HG03280 (cell line): ENCODE results near the gene ABCC1.
"Not testable (repeated sequence)": the region's sequence is repeated elsewhere in the genome, so short reads cannot be mapped to it uniquely, and the experiment has no call there.

Experiments used
- ATAC-seq: cut with Tn5 transposase; IDR thresholded peaks from one replicate; pipeline ENCODE4 v1.9.1; 2021; ENCODE audit warnings: mild to moderate bottlenecking, moderate library complexity; ENCODE audit not compliant: unreplicated experiment

Gene ABCC1

GRCh38 chr16:15966420-15966819 lies 17.0 kb downstream of the ABCC1 start:
- ATAC-seq, result no peak

GRCh38 chr16:15966836-15967546 lies 17.6 kb downstream of the ABCC1 start:
- no peak for ATAC-seq

DNA sequence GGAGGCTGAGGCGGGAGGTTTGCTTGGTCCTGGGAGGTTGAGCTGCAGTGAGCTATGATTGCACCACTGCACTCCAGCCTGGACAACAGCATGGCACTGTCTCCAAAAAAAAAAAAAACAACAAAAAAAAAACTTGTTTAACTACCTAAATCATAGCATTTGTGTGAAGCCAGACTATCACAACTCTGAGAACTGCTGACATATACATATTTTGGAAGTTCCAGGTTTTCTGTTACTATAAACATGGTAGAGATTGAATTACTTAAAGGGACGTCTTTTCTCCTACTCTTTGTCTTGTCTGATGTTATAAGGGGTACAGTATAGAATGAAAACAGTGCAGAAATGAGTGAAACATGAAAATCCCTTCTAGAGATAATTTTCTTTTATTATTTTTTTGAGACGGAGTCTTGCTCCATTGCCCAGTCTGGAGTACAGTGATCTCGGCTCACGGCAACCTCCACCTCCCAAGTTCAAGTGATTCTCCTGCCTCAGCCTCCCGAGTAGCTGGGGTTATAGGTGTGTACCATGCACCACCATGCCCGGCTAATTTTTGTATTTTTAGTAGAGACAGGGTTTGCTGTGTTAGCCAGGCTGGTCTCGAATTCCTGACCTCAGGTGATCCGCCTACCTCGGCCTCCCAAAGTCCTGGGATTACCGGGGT lies 18.4 kb downstream of the ABCC1 start:
- ATAC-seq, result no peak

GRCh38 chr16:15970202-15970601 lies 20.8 kb downstream of the ABCC1 start:
- ATAC-seq, result no peak

GRCh38 chr16:15970743-15971439 lies 21.5 kb downstream of the ABCC1 start:
- ATAC-seq, result no peak

- ATAC-seq, result no peak
Measured at GRCh38 chr16:15971440-15971815, 22.0 kb downstream of the ABCC1 start.

GRCh38 chr16:15972046-15972868 lies 22.8 kb downstream of the ABCC1 start:
- no peak for ATAC-seq

DNA sequence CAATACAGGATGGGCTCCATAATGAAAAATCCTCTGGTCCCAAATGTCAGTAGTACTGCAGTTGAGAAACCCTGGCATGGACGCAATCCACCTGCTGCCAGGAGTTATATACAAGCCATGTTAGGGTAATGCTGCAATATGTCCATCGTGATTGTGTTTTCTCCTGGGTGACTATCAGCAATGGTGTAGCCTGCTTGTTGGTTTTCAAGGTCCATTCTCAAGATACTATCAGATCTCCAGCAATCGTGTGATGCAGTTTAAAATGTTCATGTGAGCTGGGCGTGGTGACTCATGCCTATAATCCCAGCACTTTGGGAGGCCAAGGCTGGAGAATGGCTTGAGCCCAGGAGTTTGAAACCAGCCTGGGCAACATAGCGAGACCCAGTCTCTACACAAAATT lies 24.0 kb downstream of the ABCC1 start:
- no peak for ATAC-seq

GRCh38 chr16:15974057-15974456 lies 24.6 kb downstream of the ABCC1 start:
- ATAC-seq, result no peak

DNA sequence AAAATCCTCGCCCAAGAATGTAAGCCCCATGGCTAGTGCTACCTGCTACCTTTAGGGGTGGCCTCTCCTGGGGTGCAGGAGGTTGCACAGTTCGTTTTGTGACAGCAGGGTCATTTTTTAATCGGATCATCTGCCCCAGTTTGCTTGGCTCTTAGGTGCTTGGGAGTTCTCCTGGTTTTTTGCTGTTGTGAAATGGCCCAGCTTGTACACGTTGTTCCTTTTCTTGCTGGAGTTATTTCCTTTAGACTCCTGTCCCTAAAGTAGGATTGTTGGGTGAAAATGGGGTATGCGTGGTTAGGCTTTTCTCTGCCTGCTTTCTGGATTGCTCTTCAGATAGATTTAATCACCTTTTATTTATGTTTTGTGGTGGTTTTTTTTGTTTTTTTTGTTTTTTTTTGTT lies 25.8 kb downstream of the ABCC1 start:
- ATAC-seq, result no peak

DNA sequence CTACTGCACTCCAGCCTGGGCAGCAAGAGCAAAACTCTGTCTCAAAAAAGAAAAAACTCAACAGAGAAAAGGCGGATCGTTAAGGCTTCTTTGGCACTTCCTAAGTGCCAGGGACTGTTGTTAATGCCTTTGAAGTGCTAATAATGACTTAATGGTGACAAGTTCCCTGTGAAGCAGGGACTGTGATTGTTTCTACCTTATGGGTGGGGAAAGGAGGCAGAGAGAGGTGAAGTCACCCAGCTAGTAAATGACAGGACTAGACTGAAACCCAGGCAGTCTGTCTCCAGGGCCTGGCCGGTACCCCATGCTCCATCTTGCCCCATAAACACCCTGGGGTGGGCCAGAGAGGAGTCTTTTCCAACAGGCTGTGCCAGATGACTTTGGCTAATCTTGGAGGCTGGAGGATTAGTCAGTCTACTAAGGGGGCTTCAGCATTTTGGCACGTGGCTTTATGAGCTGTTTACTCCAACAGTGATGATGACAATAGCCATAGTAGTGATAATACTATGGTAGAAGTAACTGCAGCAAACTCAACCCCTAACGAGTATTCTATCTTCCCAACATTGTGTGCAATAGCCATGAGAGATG lies 26.9 kb downstream of the ABCC1 start:
- ATAC-seq, result no peak

DNA sequence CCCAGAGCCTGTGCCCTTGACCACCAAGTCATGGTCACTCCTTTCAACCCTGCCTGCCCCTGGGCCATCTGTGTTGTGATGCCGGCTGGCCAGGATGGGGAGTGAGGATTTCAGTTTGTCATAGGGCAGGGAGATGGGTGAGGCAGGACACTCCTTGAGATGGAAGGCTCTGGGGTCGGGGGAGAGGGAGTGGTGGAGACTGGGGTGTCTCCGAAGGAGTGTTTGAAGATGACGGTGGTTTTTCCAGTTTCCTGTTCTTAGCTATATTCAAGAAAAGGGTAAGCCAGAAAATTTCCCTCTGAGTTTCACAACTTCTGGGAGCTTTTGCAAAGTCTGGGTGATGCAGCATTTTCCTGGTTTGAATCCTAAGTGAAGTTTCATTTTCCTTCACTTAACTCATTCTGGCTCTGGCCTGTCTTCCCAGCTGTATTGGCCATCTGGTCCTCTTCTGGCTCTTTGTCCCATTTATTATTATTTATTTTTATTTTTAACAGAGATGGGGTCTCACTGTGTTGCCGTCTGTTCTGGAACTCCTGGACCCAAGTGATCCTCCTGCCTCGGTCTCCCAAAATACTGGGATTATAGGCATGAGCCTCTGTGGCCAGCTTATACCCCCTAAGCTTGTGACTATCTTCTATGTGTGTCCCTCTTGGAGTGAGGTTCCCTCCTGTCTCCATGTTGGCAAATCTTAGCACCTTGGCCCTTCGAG lies 27.7 kb downstream of the ABCC1 start:
- no peak for ATAC-seq

DNA sequence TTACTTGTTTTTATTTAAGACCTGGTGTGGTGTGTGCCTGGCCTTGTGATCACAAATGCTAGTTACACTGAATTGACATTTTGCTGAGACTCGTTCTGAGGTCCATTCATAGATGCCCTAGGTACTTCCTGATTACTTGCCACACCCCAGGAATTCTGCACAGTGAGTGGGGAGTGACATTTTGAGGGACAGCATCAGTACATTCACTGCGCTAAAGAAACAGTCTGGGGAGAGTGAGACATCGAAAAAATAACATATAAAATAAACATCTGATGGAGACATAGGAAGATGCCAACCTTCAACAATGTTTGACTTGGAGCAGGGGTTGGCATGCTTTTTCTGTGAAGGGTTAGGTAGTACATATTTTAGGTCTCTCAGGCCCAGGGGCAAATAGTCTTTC lies 30.4 kb downstream of the ABCC1 start:
- no peak for ATAC-seq

GRCh38 chr16:15980329-15980728 lies 30.9 kb downstream of the ABCC1 start:
- ATAC-seq, result no peak

DNA sequence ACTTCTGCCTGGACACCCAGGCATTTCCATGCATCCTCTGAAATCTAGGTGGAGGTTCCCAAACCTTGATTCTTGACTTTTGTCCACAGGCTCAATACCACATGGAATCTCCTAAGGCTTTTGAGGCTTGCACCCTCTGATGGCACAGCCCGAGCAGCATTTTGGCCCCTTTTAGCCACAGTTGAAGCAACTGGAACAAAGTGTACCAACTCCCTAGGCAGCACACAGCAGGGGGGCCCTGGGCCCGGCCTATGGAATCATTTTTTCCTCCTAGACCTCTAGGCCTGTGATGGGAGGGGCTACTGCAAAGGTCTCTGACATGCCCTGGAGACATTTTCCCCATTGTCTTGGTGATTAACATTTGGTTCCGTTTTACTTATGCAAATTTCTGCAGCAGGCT lies 32.0 kb downstream of the ABCC1 start:
- ATAC-seq, result no peak

DNA sequence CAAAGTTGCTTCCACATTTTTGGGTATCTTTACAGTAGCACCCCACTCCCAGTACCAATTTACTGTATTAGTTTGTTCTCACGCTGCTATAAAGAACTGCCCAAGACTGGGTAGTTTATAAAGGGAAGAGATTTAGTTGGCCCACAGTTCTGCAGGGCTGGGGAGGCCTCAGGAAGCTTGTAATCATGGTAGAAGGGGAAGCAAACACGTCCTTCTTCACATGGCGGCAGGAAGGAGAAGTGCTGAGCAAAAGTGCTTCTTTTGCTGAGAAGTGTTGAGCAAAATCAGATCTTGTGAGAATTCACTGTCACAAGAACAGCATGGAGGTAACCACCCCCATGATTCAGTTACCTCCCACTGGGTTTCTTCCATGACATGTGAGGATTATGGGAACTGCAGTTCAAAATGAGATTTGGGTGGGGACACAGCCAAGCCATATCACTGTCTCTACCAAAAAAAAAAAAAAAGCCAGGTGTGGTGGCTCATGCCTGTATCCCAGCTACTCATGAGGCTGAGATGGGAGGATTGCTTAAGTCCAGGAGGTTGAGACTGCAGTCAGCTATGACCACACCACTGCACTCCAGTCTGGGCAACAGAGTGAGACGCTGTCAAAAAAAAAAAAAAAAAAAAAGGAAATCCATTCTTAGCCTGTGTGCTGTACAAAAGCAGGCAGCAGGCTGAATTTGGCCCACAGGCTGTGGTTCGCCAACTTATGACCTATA lies 32.9 kb downstream of the ABCC1 start:
- ATAC-seq, result not testable (repeated sequence)

DNA sequence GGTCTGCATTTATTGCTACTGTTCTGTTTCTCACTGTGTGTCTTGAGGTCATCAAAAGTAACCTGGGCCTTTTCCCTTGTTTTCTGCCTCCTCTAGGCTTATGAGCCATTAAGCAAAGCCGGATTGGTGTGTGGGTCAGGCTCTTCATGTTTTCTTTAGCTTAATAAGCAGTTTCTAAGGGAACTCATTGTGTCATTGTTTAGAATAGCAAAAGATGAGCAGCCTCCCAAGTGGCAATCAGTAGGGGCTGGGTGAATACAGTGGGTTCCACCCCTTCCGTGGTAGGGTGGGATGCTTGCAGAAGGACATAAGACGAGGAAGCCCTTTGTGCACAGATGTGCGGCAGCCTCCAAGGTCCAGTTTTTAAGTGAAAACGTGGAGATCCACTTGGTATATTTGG lies 34.5 kb downstream of the ABCC1 start:
- ATAC-seq, result no peak

GRCh38 chr16:15985144-15985543 lies 35.7 kb downstream of the ABCC1 start:
- ATAC-seq, result no peak

DNA sequence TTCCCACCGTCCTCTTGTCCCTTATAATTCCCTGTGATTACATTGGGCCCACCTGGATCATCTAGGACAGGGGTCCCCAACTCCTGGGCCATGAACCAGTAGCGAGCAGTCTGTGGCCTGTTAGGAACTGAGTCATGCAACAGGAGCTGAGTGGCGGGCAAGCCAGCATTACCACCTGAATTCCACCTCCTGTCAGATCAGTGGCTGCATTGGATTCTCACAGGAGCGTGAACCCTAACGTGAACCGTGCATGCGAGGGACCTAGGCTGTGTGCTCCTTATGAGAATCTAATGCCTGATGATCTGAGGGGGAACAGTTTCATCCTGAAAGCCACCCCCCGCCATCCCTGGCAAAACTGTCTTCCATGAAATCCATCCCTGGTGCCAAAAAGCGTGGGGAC lies 36.8 kb downstream of the ABCC1 start:
- ATAC-seq, result no peak
